Stimulated activated CD4-positive, alpha-beta T cell treated with anti-CD3 and anti-CD28 coated beads, Interleukin-1b, Interleukin-23, amount 100 ng/mL, for 1 hour (primary cell): ENCODE data around the gene PAIP2B.
"Not testable (repeated sequence)": the region's sequence is repeated elsewhere in the genome, so short reads cannot be mapped to it uniquely, and the experiment has no call there.

ENCODE experiments used
- DNase-seq, 2 donors: peaks; one replicate each; pipeline ENCODE4 v3.0.0-alpha.2; 2020; ENCODE audit warnings: low read depth in 2 of 2

Gene PAIP2B

GRCh38 chr2:71216501-71216900 is 10.4 kb downstream of the PAIP2B start:
- DNase-seq: no peak

- no peak for DNase-seq
These were observed 11.5 kb downstream of the PAIP2B start for GRCh38 chr2:71215447-71215846.

- DNase-seq: no peak
These were observed 14.6 kb downstream of the PAIP2B start for GRCh38 chr2:71212336-71212735.

GRCh38 chr2:71210292-71210691 is 16.6 kb downstream of the PAIP2B start:
- DNase-seq: no peak

GRCh38 chr2:71208756-71209155 is 18.1 kb downstream of the PAIP2B start:
- no peak for DNase-seq

- DNase-seq: no peak
These were observed 19.3 kb downstream of the PAIP2B start for GRCh38 chr2:71207601-71208000.

- DNase-seq: no peak
These were observed 20.6 kb downstream of the PAIP2B start for GRCh38 chr2:71206271-71206670.

GRCh38 chr2:71191570-71191943 is 35.3 kb downstream of the PAIP2B start:
- DNase-seq: no peak

GRCh38 chr2:71190656-71191569 is 36.0 kb downstream of the PAIP2B start:
- DNase-seq: no peak

- no peak for DNase-seq
These were observed 39.3 kb downstream of the PAIP2B start for GRCh38 chr2:71187589-71187988.

- no peak for DNase-seq
These were observed 39.9 kb downstream of the PAIP2B start for GRCh38 chr2:71186973-71187372.

- not testable (repeated sequence) for DNase-seq
These were observed 43.4 kb downstream of the PAIP2B start for GRCh38 chr2:71183306-71184115.

- DNase-seq: no peak
These were observed 45.6 kb downstream of the PAIP2B start for GRCh38 chr2:71181316-71181715.

- DNase-seq: not testable (repeated sequence)
These were observed 48.1 kb downstream of the PAIP2B start for GRCh38 chr2:71178836-71179235.

GRCh38 chr2:71174207-71174606 is 52.7 kb downstream of the PAIP2B start:
- no peak for DNase-seq

GRCh38 chr2:71173096-71173495 is 53.8 kb downstream of the PAIP2B start:
- no peak for DNase-seq

- DNase-seq: no peak
These were observed 60.1 kb downstream of the PAIP2B start for GRCh38 chr2:71166812-71167211.

- peak; percentile 24 to 50 for DNase-seq
These were observed 69.6 kb downstream of the PAIP2B start for GRCh38 chr2:71157124-71157793.

GRCh38 chr2:71156573-71156972 is 70.3 kb downstream of the PAIP2B start:
- DNase-seq: no peak

- DNase-seq: no peak
These were observed 71.1 kb downstream of the PAIP2B start for GRCh38 chr2:71155846-71156245.

- no peak for DNase-seq
These were observed 72.1 kb downstream of the PAIP2B start for GRCh38 chr2:71154798-71155197.

GRCh38 chr2:71154279-71154678 is 72.6 kb downstream of the PAIP2B start:
- DNase-seq: no peak
